ENCODE results near the gene GUCY1A1.

The GUCY1A1 gene

GRCh38 chr4:155704841-155705404 is 38.3 kb downstream of the GUCY1A1 start:
- TF ChIP-seq CTCF (IDR thresholded peaks at IDR 0.05), result no peak
- no peak for TF ChIP-seq ZFX (IDR thresholded peaks at IDR 0.05; ENCODE audit: borderline replicate concordance)
- no peak overlapping the region for H3K27ac ChIP-seq

GRCh38 chr4:155705664-155706063 is 39.0 kb downstream of the GUCY1A1 start:
- no peak overlapping the region for H3K27ac ChIP-seq
- no peak for TF ChIP-seq ZFX (IDR thresholded peaks at IDR 0.05; ENCODE audit: borderline replicate concordance)
- no peak for TF ChIP-seq CTCF (IDR thresholded peaks at IDR 0.05)

- TF ChIP-seq CTCF (IDR thresholded peaks at IDR 0.05), result no peak
- TF ChIP-seq ZFX (IDR thresholded peaks at IDR 0.05; ENCODE audit: borderline replicate concordance), result no peak
- no peak overlapping the region for H3K27ac ChIP-seq
Measured at GRCh38 chr4:155706147-155706546, 39.5 kb downstream of the GUCY1A1 start.

- no peak for TF ChIP-seq ZFX (IDR thresholded peaks at IDR 0.05; ENCODE audit: borderline replicate concordance)
- no peak for TF ChIP-seq CTCF (IDR thresholded peaks at IDR 0.05)
- no peak overlapping the region for H3K27ac ChIP-seq
Measured at GRCh38 chr4:155707251-155707650, 40.6 kb downstream of the GUCY1A1 start.

GRCh38 chr4:155708782-155709181 is 42.1 kb downstream of the GUCY1A1 start:
- no peak overlapping the region for H3K27ac ChIP-seq
- TF ChIP-seq ZFX (IDR thresholded peaks at IDR 0.05; ENCODE audit: borderline replicate concordance) (no peak), CTCF (IDR thresholded peaks at IDR 0.05) (no peak)

GRCh38 chr4:155709918-155710317 is 43.3 kb downstream of the GUCY1A1 start:
- no peak for TF ChIP-seq ZFX (IDR thresholded peaks at IDR 0.05; ENCODE audit: borderline replicate concordance)
- no peak for TF ChIP-seq CTCF (IDR thresholded peaks at IDR 0.05)
- H3K27ac ChIP-seq, result no peak overlapping the region

GRCh38 chr4:155711556-155711955 is 44.9 kb downstream of the GUCY1A1 start:
- TF ChIP-seq ZFX (IDR thresholded peaks at IDR 0.05; ENCODE audit: borderline replicate concordance) (no peak), CTCF (IDR thresholded peaks at IDR 0.05) (no peak)

More at GRCh38 chr4:155711556-155711955, 44.9 kb downstream of the GUCY1A1 start:
- H3K27ac ChIP-seq, result no peak overlapping the region
